Stimulated activated CD8-positive, alpha-beta memory T cell treated with anti-CD3 and anti-CD28 coated beads, Interleukin-12 subunit alpha, Interleukin-12 subunit beta, amount 100 ng/mL, for 1 hour (primary cell): ENCODE results near the gene CHN2.

ENCODE experiments used
- DNase-seq: peaks from one replicate; pipeline ENCODE4 v3.0.0-alpha.2; 2020; ENCODE audit warnings: low read depth

CHN2 gene

GRCh38 chr7:29432721-29433120 is 238.1 kb downstream of the CHN2 start:
- no peak for DNase-seq

- no peak for DNase-seq
Measured at GRCh38 chr7:29434380-29434768, 239.8 kb downstream of the CHN2 start.

GRCh38 chr7:29435167-29435566 is 240.6 kb downstream of the CHN2 start:
- no peak for DNase-seq

- no peak for DNase-seq
Measured at GRCh38 chr7:29435902-29436301, 241.3 kb downstream of the CHN2 start.

- no peak for DNase-seq
Measured at GRCh38 chr7:29442146-29442545, 247.6 kb downstream of the CHN2 start.

GRCh38 chr7:29443552-29443951 is 249.0 kb downstream of the CHN2 start:
- DNase-seq, result no peak

GRCh38 chr7:29444267-29444666 is 249.7 kb downstream of the CHN2 start:
- DNase-seq, result no peak

GRCh38 chr7:29445736-29446135 is 251.2 kb downstream of the CHN2 start:
- no peak for DNase-seq

GRCh38 chr7:29447828-29448227 is 253.3 kb downstream of the CHN2 start:
- no peak for DNase-seq

GRCh38 chr7:29449569-29450260 is 255.1 kb downstream of the CHN2 start:
- DNase-seq, result no peak

GRCh38 chr7:29453021-29453420 is 258.4 kb downstream of the CHN2 start:
- DNase-seq, result no peak

GRCh38 chr7:29454464-29454863 is 259.9 kb downstream of the CHN2 start:
- DNase-seq, result no peak

- no peak for DNase-seq
Measured at GRCh38 chr7:29454899-29455451, 260.4 kb downstream of the CHN2 start.

GRCh38 chr7:29457141-29457561 is 262.6 kb downstream of the CHN2 start:
- no peak for DNase-seq

- no peak for DNase-seq
Measured at GRCh38 chr7:29457565-29458011, 263.0 kb downstream of the CHN2 start.

- DNase-seq, result no peak
Measured at GRCh38 chr7:29458933-29459332, 264.4 kb downstream of the CHN2 start.

- DNase-seq, result no peak
Measured at GRCh38 chr7:29459589-29459988, 265.0 kb downstream of the CHN2 start.

- DNase-seq, result no peak
Measured at GRCh38 chr7:29461996-29462395, 267.4 kb downstream of the CHN2 start.

- DNase-seq, result no peak
Measured at GRCh38 chr7:29463504-29464158, 269.1 kb downstream of the CHN2 start.

GRCh38 chr7:29464753-29465152 is 270.2 kb downstream of the CHN2 start:
- DNase-seq, result no peak

- no peak for DNase-seq
Measured at GRCh38 chr7:29467193-29467926, 272.8 kb downstream of the CHN2 start.

- no peak for DNase-seq
Measured at GRCh38 chr7:29468196-29468595, 273.6 kb downstream of the CHN2 start.

- DNase-seq, result no peak
Measured at GRCh38 chr7:29469281-29469680, 274.7 kb downstream of the CHN2 start.
